ENCODE data around the gene TNFRSF21.

DNA sequence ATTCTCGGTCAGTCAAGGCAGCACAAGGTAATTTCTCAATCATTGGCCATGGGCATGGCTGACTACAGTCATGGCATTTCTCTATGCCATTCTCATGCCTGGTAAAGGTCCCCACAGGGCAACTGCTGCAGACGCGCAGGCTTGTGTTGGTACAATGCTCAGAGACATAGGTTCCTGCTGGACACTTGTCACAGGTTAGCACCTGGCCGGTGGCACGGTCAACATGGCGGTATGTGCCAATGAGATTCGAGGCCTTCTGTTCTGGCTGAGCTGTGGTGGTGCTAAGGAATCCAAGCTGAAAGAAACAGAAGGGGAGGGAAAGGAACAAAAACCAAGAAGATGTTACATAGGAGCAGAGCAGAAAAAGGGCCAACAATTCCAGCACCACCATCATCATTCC, 23.4 kb downstream of the TNFRSF21 start:
- TF ChIP-seq, protein P1, sequence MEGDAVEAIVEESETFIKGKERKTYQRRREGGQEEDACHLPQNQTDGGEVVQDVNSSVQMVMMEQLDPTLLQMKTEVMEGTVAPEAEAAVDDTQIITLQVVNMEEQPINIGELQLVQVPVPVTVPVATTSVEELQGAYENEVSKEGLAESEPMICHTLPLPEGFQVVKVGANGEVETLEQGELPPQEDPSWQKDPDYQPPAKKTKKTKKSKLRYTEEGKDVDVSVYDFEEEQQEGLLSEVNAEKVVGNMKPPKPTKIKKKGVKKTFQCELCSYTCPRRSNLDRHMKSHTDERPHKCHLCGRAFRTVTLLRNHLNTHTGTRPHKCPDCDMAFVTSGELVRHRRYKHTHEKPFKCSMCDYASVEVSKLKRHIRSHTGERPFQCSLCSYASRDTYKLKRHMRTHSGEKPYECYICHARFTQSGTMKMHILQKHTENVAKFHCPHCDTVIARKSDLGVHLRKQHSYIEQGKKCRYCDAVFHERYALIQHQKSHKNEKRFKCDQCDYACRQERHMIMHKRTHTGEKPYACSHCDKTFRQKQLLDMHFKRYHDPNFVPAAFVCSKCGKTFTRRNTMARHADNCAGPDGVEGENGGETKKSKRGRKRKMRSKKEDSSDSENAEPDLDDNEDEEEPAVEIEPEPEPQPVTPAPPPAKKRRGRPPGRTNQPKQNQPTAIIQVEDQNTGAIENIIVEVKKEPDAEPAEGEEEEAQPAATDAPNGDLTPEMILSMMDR (IDR thresholded peaks at IDR 0.05) = no peak
- no peak for TF ChIP-seq POLR2AphosphoS5 (IDR thresholded peaks at IDR 0.05)
- TF ChIP-seq EP300 (IDR thresholded peaks at IDR 0.05) = no peak
- TF ChIP-seq POLR2A (IDR thresholded peaks at IDR 0.05) = no peak
